ENCODE measurements around the gene ARL11. TPM values are rescaled to one million over a fixed set of nuclear protein-coding genes. Genes with fewer than 3 reads are reported as not detected.

The ARL11 gene
- polyA plus RNA-seq, 1 donor: 0.40 TPM

DNA sequence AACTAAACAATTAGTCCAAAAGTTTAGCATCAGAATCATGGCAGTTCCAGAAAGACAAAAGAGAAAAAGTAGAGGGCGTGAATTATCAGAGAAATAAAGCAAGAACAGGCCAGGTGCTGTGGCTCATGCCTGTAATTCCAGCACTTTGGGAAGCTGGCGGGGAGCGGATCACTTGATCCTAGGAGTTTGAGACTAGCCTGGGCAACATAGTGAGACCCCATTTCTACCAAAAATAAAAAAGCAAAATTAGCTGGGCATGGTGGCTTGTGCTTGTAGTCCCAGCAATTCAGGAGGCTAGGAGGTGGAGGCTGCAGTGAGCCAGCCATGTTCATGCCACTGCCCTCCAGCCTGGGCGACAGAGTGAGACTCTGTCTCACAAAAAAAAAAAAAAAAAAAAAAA, 18.4 kb downstream of the ARL11 start:
- no peak for DNase-seq (ENCODE audit: low read depth)

DNA sequence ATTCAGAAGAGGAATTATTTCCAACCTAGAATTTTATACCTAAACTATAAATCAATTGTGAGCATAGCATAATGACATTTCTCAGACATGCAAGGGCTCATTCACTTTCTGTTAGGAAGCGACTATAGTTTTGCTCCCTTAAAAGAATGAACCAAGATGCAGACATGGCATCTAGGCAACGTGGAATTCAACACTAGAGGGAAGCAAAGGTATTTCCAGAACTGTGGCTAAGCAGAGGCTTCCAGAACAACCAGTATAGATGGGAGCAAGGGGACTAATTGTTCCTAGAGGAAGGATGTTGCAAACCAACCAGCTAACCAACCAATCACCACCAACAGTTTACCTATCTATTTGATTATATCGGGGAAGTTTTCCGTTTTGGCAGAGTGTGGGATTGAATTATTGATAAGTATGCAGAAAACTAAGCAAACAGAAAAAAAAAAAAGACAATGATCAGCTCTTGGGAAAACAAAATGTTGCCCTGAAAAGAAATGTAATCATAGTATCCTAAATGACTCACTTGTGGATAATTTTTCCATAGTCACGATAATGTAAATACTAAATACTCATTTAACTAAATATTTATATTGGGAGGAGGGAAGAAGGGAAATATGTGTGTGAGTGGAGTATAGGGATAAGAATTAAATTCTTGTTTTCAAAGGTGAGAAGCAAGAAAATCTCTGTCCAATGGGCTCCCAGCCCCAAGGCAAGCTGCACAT, 21.1 kb downstream of the ARL11 start:
- no peak for DNase-seq (ENCODE audit: low read depth)

DNA sequence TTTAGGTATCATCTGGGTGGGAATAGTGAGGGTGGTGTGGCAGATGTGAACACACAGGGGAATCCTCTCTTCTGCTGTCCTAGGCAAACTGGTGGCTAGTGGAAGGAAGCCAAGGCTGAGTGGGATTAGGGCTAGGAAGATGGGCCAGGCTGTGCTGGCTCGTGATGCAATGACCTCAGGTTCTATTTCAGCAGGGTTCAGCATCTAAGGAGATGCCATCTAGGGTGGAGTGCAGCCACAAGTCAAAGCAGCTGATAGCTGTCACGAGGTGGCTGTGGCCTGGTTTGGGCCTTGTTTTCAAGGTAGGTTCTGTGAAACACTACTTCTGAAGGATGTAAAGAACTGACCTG, 21.6 kb downstream of the ARL11 start:
- no peak for DNase-seq (ENCODE audit: low read depth)

DNA sequence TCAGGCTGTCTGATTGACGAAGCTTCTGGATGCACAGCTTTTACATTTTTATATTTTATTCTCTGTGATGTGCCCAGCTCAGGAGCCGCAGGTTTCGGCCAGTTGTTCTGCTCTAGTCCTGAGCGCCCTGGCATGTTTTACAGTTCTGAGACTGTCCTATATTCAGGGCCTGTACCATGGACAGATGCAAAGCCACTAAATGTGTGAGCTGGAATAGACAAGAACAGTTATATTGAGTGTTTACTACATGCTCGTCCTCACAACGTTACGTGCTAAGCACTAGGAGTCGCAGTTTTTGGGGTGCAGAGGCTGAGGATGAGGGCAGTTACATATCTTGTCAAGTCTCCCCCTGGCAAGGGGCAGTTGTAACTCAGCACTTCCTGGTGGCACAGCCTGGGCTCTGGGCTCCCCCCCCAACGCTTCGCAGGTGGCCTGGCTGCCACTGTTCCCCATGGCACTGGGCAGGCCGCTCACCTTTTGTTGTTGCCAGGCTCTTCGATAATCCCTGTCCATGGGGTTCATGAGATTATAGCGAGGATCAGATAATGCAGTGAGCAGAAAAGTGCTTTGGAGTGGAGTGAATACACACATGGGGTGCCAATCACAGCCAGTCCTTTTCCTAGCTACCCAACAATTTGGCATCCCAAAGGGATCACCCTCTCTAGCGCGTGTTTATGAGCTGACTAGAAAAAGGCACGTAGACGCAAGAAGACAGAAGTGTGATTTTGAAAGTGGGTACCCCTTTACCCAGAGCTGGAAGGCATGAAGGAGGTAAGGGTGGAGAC, 23.5 kb downstream of the ARL11 start:
- DNase-seq (ENCODE audit: low read depth): no peak

DNA sequence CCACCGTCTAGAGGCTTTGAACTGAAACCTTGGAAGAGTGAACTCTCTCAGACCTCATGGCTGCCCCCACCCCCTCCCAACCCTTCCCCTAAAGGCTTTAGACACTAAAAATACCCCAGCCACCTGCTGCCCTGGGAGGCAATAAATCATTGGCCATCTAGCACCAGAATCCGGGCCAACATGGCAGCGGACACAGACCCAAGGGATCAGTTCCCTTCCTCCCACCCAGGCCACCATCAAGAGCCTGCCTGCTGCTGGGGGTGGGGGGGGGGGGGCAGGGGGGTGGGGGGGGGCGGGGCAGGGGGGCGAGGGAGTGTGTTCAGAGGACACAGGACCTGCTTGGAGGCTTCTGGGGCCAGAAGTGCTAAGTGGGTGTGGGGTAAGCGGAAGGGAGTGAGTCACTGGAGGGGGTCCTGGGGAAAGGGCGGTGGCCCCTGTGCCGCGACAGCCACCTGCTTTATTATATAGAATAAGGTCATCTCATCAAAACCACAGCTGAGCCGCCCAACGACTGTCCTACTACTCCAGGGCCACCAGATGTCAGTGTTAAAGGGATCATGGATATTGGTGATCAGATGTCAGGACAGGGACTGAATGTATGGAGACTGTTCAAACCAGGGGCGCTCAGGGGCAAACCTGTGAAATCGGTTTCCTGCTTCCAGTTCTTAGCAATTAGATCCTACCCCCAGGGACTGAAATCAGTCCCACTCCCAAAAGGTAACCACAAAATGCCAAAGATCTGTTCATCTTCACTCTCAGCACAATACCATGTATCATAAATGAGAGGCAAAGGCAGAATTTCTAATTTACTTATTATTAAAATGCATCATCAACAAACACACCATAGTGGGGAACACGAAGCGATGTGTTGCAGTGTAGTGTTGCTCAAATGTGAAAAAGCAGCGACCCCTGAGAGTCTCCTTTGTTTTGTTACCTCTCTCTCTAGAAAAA, 24.3 kb downstream of the ARL11 start:
- no peak for DNase-seq (ENCODE audit: low read depth)

DNA sequence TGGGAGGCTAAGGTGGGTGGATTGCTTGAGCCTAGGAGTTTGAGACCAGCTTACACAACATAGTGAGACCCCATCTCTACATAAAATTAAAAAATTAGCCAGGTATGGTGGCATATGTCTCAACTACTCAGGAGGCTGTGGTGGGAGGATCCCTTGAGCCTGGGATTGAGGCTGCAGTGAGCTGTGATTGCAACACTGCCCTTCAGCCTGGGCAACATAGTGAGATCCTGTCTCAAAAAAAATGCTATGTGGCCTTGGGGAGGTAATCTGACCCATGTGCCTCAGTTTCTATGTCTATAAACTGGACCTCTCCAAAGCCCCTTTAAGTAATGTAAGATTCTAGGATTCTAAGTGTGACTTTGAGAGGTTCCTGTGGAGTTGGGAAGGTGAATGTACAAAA, 25.2 kb downstream of the ARL11 start:
- no peak for DNase-seq (ENCODE audit: low read depth)

DNA sequence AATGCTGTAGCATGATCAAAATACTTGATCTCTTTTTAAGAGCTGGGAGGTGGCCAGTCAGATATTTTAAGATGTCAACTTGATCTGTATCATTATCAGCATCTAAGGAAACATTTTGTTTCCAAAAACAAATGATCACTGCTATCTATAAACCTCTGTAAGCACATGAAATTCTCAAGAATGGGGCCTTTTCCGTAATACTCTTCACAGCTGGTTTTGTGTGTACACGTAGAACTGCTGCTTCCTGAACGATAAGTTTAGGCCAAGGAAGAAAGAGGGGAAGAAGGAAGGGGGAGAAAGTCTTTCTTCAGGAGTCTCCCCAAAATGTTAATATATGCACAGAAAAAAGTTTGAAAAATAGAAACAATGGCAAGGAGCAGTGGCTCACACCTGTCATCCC, 25.7 kb downstream of the ARL11 start:
- no peak for DNase-seq (ENCODE audit: low read depth)

DNA sequence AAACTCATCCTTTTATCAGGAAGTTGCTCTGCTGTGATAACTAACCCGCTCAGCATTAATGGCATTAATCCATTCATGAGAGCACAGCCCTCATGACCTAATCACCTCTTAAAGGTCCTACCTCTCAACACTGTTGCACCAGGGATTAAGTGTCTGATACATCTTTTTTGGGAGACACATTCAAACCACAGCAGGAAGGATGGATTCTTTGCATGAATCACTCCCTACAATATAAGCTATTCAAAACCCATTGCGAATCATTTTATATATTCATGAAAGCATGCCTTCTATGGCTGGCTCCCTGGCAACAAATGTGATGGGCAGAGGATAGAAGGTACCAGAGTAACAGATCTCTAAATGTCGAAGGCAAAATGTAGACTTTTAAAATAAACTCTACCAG, 27.6 kb downstream of the ARL11 start:
- DNase-seq (ENCODE audit: low read depth): no peak

DNA sequence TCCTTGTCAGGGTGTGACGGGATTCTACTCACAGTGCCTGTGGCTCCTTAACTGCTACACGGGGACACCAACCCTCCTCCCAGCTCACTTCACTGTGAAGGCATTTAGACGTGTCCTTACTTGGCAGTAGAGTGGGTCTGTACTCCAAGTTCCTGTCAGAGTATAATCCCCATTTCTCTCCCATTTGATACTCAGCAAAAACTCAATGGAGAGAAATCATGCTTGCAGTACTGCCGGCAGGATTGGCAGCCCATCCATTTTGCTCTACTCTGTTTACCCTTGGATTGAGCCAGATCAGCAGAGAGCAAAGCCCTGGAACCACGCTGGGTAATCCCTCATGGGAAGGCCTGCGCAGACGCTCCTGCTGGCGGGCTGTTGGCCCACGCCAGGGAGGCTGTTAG, 28.9 kb downstream of the ARL11 start:
- no peak for DNase-seq (ENCODE audit: low read depth)

DNA sequence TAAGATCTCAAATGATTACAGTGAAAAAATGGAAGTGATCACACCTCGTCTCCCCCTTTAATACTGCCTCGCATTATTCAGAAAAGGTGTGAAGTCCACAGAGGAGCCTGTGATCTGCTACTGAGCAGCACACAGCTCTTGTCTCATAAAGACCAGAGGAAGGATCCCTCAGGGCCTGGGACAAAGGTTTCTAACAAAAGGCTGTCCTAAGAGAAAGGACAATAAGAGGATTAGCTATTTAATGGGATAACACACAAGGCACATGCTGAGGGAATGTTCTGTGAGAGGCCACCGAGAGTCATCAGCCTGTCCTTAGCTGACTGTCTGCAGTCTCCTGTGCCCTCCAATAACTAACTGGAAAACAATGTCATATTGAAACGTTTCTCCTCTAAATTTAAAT, 36.3 kb downstream of the ARL11 start:
- no peak for DNase-seq (ENCODE audit: low read depth)

DNA sequence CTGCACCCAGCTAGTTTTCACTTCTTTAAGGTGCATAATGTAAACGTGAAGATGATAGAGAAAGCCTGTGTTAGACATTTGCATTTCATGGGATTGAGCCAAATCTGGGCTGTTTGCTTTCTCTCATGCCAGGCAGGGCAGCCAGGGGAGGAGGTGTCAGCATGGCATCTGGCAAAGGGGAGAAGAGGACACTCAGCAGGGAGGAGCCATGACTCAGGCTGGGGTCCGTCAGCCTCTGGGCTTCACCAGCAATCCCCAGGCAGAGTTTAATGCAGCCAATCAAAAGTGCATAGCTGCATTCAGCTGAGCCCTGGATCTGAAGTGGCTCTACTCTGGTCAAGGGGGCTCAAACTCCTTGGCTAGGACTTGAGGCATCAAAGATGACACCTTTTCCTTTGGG, 39.5 kb downstream of the ARL11 start:
- DNase-seq (ENCODE audit: low read depth): no peak

DNA sequence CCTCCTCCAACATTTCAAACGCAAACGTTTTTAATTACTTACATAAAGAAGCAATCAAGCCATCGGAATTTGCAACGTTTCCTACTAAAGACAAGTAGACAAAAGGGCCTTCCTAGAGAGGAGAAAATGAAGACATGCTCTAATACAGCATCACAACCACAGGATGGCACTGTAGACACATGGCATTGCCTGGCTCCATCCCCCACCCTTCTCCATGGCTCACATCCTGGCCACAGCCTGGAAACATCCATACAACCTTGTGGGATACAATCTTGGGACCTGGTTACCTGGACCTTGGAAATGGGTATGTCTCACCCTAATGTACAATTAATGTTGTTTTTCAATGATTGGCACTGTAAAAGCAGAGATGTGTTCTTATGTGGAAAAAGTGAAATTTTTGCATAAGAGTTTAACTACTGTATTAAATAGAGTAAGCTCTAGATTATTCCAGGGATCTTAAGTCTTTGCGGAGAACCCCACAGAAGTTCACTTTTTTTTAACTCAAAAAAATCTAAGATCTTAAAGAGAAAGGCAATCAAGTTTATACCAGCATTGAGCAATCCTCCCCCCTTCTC, 41.5 kb downstream of the ARL11 start:
- DNase-seq (ENCODE audit: low read depth): no peak

DNA sequence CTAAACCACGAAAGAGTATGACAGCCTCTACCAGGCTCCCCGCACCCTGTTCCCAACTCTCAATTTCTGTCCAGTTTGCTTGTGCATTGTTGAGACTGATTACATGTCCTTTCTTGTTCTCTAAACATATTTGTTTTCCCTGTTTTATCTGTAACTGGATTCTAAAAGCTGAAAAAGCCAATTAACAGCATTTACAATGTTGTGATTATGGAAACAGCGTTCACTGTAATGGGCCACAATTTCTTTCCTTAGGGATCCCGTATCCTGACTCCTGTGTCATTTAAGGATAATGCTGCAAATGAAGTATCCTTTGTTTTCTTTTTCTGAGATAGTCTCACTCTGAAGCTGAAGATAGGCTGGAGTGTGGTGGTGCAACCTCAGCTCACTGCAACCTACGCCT, 42.5 kb downstream of the ARL11 start:
- DNase-seq (ENCODE audit: low read depth): no peak

DNA sequence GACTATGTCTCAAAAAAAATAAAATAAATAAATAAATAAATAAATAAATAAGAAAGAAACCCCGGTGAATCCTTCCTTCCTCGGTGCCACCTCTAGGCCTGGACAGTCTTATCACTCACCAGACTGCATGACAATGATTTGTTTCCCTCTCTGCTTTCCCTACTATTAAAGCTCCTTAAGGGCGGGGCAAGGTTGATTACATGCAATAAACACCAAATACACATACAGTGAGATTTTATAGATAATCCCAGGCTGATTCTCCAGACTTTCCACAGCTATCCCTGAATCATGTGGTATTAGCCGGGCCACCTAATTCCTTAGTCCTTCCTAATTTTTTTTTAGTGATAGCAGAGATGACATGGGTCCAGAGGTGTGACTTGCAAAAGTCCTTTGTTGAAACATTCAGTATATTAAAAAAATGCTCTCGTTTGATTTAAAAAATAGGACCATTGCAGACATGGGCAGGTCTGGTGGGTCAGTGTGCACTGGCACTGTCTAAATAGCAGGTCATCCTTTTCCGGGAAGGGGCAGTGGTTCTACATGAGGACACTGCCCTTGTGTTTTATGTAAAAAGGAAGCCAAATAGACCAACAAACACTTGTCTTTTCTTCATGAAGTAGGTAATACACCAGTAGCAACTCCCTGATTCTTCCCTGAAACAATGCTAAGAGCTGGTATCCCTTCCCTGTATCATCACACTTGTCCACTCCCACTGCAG, 48.4 kb downstream of the ARL11 start:
- DNase-seq (ENCODE audit: low read depth): no peak

DNA sequence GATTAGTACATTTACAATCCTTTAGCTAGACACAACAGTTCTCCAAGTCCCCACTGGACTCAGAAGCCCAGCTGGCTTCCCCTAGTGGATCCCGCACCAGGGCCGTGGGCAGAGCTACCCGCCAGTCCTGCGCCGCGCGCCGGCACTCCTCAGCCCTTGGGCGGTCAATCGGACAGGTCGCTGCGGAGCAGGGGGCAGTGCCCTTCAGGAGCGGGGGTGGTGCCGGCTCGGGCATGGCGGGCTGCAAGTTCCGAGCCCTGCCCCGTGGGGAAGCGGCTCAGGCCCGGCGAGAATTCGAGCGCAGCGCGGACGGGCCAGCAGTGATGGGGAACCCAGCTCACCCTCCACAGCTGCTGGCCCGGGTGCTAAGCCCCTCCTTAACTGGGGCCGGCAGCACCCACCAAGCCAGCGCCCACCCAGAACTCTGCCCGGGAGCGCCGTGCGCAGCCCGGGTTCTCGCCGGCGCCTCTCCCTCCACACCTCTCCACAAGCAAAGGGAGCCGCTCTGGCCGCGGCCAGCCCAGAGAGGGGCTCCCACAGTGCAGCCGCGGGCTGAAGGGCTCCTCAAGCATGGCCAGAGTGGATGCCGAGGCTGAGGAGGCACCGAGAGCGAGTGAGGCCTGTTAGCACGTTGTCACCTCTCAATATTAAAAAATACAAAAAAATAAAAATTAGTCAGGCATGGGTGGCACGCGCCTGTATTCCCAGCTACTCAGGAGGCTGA, 50.0 kb downstream of the ARL11 start:
- no peak for DNase-seq (ENCODE audit: low read depth)

DNA sequence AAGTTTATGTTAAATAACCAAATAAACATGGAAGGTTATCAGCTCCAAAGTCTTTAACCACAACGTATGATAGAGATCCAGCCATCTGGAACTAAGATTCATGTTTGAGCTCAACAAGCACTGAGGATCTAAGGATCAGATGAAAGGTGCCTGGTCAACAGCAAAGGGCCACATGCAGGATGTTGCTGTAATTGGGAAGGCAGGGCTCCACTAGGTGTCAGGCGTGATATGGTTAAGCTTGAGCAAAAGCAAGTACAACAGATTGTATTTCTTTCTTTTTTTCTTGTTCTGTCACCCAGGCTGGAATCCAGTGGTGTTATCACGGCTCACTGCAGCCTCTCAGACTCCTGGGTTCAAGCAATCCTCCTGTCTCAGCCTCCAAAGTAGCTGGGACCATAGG, 50.9 kb downstream of the ARL11 start:
- no peak for DNase-seq (ENCODE audit: low read depth)

DNA sequence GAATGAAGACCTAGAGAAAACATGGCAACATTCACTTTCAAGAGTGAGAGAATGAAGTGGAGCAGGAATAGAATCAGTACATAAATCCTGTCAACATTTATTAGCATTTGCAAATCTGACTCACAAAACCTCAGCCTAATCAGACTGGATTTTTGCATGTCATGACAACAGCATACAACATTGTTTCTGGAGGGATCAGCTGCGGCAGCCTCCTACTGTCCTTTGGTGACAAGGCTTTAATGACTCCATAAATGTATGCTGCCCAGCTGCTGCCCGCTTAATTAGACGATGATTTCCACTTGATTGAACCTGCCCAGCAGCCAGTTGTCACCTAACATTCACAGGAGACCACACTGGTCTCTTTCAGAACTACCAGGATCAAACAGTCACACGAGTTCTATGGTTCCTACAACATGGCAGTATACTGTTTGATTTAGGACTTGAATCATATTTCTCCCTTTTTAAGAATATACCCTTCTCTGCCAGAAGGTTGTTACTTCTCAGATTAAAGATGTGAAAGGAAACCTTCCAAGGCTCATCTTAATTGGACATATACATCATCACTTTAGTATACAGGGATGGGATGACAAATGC, 53.6 kb downstream of the ARL11 start:
- DNase-seq (ENCODE audit: low read depth): no peak
